Measurements from ENCODE around the gene CARNS1. TPM values are rescaled to one million over a fixed set of nuclear protein-coding genes. Genes with fewer than 3 reads are reported as not detected.
"Not testable (repeated sequence)": the region's sequence is repeated elsewhere in the genome, so short reads cannot be mapped to it uniquely, and the experiment has no call there.

CARNS1 gene
- total RNA-seq, 1 donor from 2014 or later, result 0.68 TPM

DNA sequence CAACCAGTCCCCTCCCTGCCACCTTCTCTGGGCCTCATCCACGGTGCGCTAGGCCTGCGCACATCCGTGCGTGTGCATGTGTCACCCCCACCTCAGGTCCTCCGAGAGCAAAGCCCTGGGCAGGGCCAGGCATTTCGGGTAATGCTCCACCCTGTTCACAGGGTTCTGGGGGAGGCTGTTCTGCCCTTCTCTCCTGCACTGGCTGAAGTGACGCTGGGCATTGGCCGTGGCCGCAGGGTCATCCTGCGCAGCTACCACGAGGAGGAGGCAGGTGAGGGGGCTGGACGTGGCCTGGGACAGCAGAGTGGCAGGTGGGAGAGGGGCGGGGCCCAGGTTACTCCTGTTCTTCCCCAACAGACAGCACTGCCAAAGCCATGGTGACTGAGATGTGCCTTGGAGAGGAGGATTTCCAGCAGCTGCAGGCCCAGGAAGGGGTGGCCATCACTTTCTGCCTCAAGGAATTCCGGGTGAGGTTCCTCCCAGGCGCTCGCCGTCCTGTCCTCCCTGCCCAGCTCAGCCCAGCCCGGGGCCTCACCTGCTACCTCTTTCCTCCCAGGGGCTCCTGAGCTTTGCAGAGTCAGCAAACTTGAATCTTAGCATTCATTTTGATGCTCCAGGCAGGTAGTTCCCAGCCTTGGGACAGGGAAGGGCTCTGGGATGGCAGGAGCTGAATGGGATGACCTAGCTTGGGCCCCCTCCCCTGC, 19.8 kb upstream of the CARNS1 start:
- H3K4me1 Mint-ChIP-seq (ENCODE audit: low read depth), result peaks cover 37% of the 10 kb centered on the region

DNA sequence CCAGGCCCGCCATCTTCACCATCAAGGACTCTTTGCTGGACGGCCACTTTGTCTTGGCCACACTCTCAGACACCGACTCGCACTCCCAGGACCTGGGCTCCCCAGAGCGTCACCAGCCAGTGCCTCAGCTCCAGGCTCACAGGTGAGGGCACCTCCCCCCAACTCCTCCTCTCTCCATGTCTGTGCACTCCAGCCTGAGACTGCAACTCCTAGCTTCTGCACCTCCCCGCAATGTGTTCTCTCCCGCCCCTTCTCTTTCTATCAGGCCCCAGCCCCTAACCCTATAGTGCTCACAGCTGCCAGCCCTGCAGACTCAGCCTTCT, 19.3 kb upstream of the CARNS1 start:
- Mint-ChIP-seq H3K9me3 (no peaks in the 10 kb centered on the region), H3K36me3 (ENCODE audit: low read depth) (peaks cover 51% of the 10 kb centered on the region), H3K4me3 (ENCODE audit: low read depth) (no peak overlapping the region), H3K27ac (no peak overlapping the region), H3K27me3 (ENCODE audit: low read depth) (no peaks in the 10 kb centered on the region), H3K4me1 (ENCODE audit: low read depth) (peaks cover 35% of the 10 kb centered on the region)
- intact Hi-C loops (cut with micrococcal nuclease), result no loop called here
- no peak for DNase-seq (ENCODE audit: low spot score)

More for the DNA sequence above, 19.8 kb upstream of the CARNS1 start:
- Mint-ChIP-seq H3K9me3 (no peaks in the 10 kb centered on the region), H3K27ac (no peak overlapping the region), H3K36me3 (ENCODE audit: low read depth) (peaks cover 51% of the 10 kb centered on the region), H3K4me3 (ENCODE audit: low read depth) (no peak overlapping the region), H3K27me3 (ENCODE audit: low read depth) (no peaks in the 10 kb centered on the region)
- intact Hi-C loops (cut with micrococcal nuclease), result no loop called here
- no peak for DNase-seq (ENCODE audit: low spot score)

DNA sequence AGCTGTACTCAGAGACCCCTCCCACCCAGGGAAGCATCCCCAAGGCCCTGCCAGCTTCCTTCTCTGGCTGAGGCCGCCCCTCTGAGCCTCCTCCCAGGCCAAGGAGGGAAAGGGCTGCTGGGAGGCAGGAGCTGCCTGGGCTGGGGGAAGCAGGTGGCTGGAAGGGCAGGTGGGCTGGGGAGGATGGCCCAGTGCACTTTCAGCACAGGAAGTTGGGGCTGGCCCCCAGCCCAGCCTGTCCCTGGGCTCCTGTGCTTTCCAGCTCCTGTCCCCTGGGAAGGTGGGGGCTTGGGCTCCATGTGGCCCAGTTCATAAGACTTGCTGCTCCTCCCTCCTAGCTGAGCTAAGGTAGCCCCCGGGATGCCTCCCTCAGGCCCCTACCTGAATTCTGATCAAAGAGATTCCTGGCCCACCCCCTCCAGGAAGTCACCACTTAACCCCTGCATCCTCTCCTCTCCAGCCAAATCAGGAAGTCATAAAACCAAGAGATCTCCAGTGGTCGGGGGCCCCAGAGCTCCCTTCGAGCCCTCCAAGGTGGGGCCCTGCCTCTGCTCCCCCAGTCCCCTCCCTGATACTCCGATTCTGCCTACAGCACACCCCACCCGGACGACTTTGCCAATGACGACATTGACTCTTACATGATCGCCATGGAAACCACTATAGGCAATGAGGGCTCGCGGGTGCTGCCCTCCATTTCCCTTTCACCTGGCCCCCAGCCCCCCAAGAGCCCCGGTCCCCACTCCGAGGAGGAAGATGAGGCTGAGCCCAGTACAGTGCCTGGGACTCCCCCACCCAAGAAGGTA, 18.7 kb upstream of the CARNS1 start:
- Mint-ChIP-seq H3K36me3 (ENCODE audit: low read depth) (peaks cover 51% of the 10 kb centered on the region), H3K27ac (peak overlapping the region; percentile 46), H3K9me3 (no peaks in the 10 kb centered on the region), H3K27me3 (ENCODE audit: low read depth) (no peaks in the 10 kb centered on the region), H3K4me3 (ENCODE audit: low read depth) (peak overlapping the region; percentile 42), H3K4me1 (ENCODE audit: low read depth) (peaks cover 33% of the 10 kb centered on the region)
- no peak for DNase-seq (ENCODE audit: low spot score)
- intact Hi-C loops (cut with micrococcal nuclease), result no loop called here

DNA sequence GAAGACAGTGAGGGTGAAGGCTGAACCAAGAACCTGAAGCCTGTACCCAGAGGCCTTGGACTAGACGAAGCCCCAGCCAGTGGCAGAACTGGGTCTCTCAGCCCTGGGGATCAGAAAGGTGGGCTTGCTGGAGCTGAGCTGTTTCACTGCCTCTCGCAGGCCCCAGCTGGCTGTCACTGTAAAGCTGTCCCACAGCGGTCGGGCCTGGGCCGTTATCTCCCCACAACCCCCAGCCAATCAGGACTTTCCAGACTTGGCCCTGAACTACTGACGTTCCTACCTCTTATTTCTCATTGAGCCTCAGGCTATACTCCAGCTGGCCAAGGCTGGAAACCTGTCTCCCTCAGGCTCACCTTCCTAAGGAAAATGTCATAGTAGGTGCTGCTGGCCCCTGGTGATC, 17.9 kb upstream of the CARNS1 start:
- Mint-ChIP-seq H3K4me1 (ENCODE audit: low read depth) (peaks cover 31% of the 10 kb centered on the region), H3K27me3 (ENCODE audit: low read depth) (no peaks in the 10 kb centered on the region), H3K27ac (no peak overlapping the region), H3K9me3 (no peaks in the 10 kb centered on the region), H3K36me3 (ENCODE audit: low read depth) (peaks cover 48% of the 10 kb centered on the region), H3K4me3 (ENCODE audit: low read depth) (no peak overlapping the region)
- no peak for DNase-seq (ENCODE audit: low spot score)
- intact Hi-C loops (cut with micrococcal nuclease), result no loop called here

DNA sequence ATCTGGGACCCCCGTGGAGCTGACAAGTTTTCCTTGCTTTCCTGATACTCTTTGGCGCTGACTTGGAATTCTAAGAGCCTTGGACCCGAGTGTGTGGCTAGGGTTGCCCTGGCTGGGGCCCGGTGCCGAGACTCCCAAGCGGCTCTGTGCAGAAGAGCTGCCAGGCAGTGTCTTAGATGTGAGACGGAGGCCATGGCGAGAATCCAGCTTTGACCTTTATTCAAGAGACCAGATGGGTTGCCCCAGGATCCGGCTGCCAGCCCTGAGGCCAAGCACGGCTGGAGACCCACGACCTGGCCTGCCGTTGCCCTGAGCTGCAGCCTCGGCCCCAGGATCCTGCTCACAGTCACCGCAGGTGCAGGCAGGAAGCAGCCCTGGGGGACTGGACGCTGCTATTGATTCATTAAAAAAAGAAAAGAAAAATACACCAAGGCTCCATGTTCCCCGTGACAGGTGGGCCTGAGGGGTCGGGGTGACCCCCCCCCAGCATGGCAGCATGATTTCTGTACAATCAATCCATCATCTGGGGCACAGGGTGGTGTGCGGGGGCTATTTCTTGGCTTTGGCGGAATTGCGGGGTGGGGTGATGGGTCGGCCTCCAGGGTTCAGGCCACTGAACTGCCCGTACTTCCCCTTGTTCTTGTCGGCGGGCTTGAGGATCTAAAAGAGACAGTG, 17.4 kb upstream of the CARNS1 start:
- H3K36me3 Mint-ChIP-seq (ENCODE audit: low read depth), result peaks cover 45% of the 10 kb centered on the region
- H3K4me3 Mint-ChIP-seq (ENCODE audit: low read depth), result peak overlapping the region; percentile 26
- no peak for DNase-seq (ENCODE audit: low spot score)
- H3K9me3 Mint-ChIP-seq, result no peaks in the 10 kb centered on the region
- H3K4me1 Mint-ChIP-seq (ENCODE audit: low read depth), result peaks cover 29% of the 10 kb centered on the region
- intact Hi-C loops (cut with micrococcal nuclease), result no loop called here
- peak overlapping the region; percentile 38 for H3K27ac Mint-ChIP-seq
- no peaks in the 10 kb centered on the region for H3K27me3 Mint-ChIP-seq (ENCODE audit: low read depth)

DNA sequence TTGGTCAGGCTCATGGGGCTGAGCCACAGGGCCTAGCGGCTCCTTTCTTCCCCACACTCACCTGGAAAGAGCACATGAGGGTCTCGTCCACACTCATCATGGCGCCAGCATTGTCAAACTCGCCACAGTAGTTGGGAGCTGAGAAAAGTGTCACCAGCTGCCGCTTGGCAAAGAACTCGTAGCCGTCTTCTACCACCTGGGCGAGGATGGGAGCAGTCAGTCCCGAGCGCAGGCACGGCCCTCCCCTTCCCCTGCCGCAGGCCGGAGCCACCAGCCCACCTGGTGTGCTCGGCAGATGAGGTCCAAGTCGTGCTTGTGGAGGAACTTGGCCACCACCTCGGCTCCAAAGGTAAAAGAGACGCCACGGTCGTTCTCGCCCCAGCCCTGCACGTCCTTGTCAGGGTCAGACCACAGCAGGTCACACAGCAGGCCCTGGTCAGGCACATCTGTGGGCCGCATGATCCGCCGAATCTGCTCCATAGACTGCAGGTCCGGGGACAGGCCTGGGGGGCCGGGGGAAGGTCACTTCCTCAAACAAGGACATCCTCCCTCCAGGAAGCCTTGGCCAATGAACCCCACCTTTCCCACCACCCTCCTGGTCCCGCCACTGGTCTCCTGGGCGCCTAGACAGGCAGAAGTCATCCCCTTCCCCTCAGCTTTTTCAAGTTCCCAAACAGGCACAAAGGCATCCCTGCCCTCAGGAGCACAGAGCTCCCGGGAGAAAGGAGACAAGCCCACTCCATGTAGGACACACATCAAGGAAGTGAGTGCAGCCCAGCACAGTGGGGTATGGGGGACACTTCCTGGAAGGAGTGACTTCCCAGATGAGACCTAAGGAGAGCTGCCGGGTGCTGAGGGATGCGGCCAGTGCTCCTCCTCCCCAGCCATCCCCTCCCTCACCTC, 16.6 kb upstream of the CARNS1 start:
- peak overlapping the region; percentile 22 for H3K27ac Mint-ChIP-seq
- H3K4me1 Mint-ChIP-seq (ENCODE audit: low read depth), result peaks cover 26% of the 10 kb centered on the region
- peaks cover 39% of the 10 kb centered on the region for H3K36me3 Mint-ChIP-seq (ENCODE audit: low read depth)
- DNase-seq (ENCODE audit: low spot score), result no peak
- H3K27me3 Mint-ChIP-seq (ENCODE audit: low read depth), result no peaks in the 10 kb centered on the region
- intact Hi-C loops (cut with micrococcal nuclease), result no loop called here
- H3K4me3 Mint-ChIP-seq (ENCODE audit: low read depth), result peak overlapping the region; percentile 87
- no peaks in the 10 kb centered on the region for H3K9me3 Mint-ChIP-seq

DNA sequence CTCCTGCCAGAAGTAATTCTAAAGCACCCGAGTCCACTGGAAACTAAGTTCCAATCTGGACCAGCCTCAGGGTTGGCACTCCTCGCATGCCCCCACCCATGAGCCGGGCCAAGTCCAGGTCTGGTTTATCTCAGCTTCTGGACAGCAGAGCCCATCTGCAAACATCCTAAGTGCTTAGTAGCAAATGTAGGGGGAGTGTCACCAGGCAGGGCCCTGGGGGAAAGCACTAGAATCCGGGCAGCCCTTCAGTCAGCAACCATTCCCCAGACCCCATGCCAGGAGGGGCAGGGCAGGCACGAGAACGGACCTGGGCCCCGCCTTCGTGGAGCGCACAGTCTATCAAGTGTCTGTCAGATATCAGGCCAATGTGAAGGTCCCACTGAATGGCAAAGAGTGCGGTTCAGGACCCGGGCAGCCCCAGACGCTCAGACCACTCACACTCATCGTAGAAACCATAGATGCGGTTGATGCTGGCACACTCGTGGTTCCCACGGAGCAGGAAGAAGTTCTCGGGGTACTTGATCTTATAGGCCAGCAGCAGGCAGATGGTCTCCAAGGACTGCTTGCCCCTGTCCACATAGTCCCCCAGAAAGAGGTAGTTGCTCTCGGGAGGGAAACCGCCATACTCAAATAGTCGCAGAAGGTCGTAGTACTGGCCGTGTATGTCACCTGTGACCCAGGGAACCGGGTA, 15.1 kb upstream of the CARNS1 start:
- Mint-ChIP-seq H3K36me3 (ENCODE audit: low read depth) (peaks cover 48% of the 10 kb centered on the region), H3K27ac (peak overlapping the region; percentile 68), H3K4me3 (ENCODE audit: low read depth) (peak overlapping the region; percentile 87), H3K27me3 (ENCODE audit: low read depth) (no peaks in the 10 kb centered on the region), H3K9me3 (no peaks in the 10 kb centered on the region), H3K4me1 (ENCODE audit: low read depth) (peaks cover 33% of the 10 kb centered on the region)
- intact Hi-C loops (cut with micrococcal nuclease), result loop anchor here (5.0 kb wide), 1 partner anchor 128 kb away; no protein-coding TSS in a partner anchor
- DNase-seq (ENCODE audit: low spot score), result no peak

DNA sequence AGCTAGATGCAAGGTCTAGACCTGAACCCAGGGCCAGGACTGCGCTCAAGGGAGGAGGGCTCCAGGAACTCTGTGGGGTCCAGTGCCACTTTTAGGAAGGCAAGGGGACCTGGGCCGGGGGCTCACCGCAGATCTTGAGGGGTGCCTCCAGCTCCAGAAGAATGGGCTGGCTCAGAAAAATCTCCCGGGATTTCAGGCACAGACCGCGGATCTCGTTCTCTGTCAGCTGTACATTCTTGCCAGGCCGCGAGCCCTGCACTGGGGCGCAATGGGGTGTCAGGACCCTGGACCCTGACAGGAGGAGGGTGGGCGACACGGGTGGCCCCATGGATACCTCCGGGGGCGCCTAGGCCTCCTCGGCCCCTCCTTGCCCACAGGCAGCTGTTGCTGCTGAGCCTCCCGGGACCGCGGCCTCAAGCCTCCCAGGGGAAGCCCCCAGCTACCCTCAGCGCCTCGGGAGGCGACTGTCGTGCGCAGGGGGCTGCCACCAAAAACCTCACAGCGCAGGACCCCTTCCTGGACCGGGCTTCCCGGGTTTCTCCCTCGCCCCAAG, 14.5 kb upstream of the CARNS1 start:
- no peaks in the 10 kb centered on the region for H3K9me3 Mint-ChIP-seq
- peaks cover 36% of the 10 kb centered on the region for H3K4me1 Mint-ChIP-seq (ENCODE audit: low read depth)
- H3K36me3 Mint-ChIP-seq (ENCODE audit: low read depth), result peaks cover 50% of the 10 kb centered on the region
- peak overlapping the region; percentile 22 for H3K27ac Mint-ChIP-seq
- DNase-seq (ENCODE audit: low spot score), result no peak
- H3K27me3 Mint-ChIP-seq (ENCODE audit: low read depth), result no peaks in the 10 kb centered on the region
- intact Hi-C loops (cut with micrococcal nuclease), result loop anchor here (1.0 to 5.0 kb wide), 3 partner anchors 27 to 129 kb away; partner anchors contain the start of gene RPS6KB2
- H3K4me3 Mint-ChIP-seq (ENCODE audit: low read depth), result peak overlapping the region; percentile 87

DNA sequence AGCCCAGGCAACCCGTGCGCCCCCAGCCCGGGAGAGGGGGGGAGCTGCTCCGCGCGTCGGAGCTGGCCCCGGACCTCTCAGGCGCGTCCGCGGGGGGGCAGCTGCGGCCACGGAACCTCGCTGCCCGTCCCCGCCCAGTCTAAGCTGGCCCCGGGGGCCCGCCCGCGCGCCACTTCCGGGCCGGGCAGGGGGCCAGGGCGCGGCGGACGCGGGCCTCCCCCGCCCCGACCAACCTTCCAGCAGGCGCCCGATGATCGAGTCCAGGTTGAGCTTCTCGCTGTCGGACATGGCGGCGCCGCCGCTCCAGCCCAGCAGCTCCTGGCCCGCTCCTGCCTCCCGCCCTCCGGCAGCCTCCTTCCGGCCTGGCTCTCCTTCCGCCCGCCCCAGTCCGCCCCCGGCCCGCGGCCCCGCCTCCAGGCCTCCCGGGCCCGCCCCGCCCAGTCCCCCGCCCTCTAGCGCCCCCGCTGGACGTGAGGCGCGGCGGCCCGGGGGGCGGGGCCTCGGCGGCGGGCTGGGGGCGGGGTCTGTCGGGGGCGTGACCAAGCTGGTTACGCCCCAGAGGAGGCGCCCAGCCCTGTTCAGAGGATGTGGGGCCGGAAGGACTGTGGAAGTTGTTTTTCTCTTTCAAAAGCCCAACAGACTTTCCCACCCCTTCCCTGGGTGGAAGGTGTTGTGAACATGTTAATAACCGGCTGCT, 13.8 kb upstream of the CARNS1 start, which contains the start of gene PPP1CA:
Gene PPP1CA (minus strand): TSS at position 364 of the 697 bp plus-strand sequence. CDS start 76 bp downstream, at position 288.
- peaks cover 50% of the 10 kb centered on the region for H3K36me3 Mint-ChIP-seq (ENCODE audit: low read depth)

DNA sequence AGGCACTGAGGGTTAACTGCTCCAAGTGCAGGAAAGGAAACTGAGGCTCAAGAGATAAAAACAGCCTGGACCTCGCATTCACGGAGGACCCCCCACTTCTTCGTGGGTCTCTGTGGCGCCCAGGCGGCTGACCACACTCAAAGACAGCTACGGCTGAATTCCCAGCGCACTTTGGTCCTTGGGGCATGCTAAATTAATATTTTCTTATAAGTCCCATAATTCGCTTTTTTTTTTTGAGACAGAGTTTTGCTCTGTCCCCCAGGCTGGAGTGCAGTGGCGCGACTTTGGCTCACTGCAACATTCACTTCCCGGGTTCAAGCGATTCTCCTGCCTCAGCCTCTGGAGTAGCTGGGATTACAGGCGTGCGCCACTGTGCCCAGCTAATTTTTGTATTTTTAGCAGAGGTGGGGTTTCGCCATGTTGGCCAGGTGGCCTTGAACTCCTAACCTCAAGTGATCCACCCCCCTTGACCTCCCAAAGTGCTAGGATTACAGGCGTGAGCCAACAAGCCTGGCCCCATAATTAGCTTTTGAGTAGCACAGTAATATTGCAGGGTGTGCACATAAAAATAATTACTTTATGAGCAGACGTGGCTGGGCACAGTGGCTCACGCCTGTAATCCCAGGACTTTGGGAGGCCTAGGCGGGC, 13.2 kb upstream of the CARNS1 start:
- Mint-ChIP-seq H3K27ac (peak overlapping the region; percentile 83), H3K4me3 (ENCODE audit: low read depth) (peak overlapping the region; percentile 97), H3K36me3 (ENCODE audit: low read depth) (peaks cover 52% of the 10 kb centered on the region), H3K4me1 (ENCODE audit: low read depth) (peaks cover 41% of the 10 kb centered on the region)
- H3K27me3 Mint-ChIP-seq (ENCODE audit: low read depth); H3K9me3 Mint-ChIP-seq; DNase-seq (ENCODE audit: low spot score): not testable (repeated sequence)
- intact Hi-C loops (cut with micrococcal nuclease), result loop anchor here (2.0 to 5.0 kb wide), 4 partner anchors 66 to 204 kb away; partner anchors contain the start of genes NDUFV1 and TMEM134

More for the DNA sequence above, 13.8 kb upstream of the CARNS1 start, which contains the start of gene PPP1CA:
- peak within 1 kb of the TSS; percentile 83 for H3K27ac Mint-ChIP-seq
- H3K9me3 Mint-ChIP-seq, result no peaks in the 10 kb centered on the region
- H3K4me1 Mint-ChIP-seq (ENCODE audit: low read depth), result peaks cover 40% of the 10 kb centered on the region
- H3K27me3 Mint-ChIP-seq (ENCODE audit: low read depth), result no peaks in the 10 kb centered on the region
- intact Hi-C loops (cut with micrococcal nuclease), result loop anchor here (1.0 to 5.0 kb wide), 6 partner anchors 27 to 205 kb away; partner anchors contain the start of genes NDUFV1, RPS6KB2 and TMEM134
- peak; percentile 86 for DNase-seq (ENCODE audit: low spot score)
- peak within 1 kb of the TSS; percentile 97 for H3K4me3 Mint-ChIP-seq (ENCODE audit: low read depth)

Measured in activated T-helper 2 cell treated with anti-CD3 and anti-CD28 coated beads, Interferon-gamma antibody, Interleukin-2, Interleukin-4, amounts not matched to agents 10 μg/mL and 5 μg/mL and 100 μg/mL, durations not matched to agents 14 hours and 24 hours and 36 hours (primary cell).